Breast epithelium (tissue), 4 donors: ENCODE results near the gene MYLK2. TPM values are rescaled to one million over a fixed set of nuclear protein-coding genes. Genes with fewer than 3 reads are reported as not detected.

Source experiments
- DNase-seq, 2 donors: peaks; one replicate each; pipeline ENCODE4 v3.0.0-alpha.2; 2019; ENCODE audit warnings: low spot score in 2 of 2
- H3K27ac ChIP-seq, 2 donors: fragments of 200-600 bp; sonication (generic) in 1 of 2; one replicate each; pipeline ENCODE4 v1.5.1; 2016 to 2019; ENCODE audit warnings: mild to moderate bottlenecking in 1 of 2
- H3K27me3 ChIP-seq, 2 donors: fragments of 200-600 bp; sonication (generic) in 1 of 2; one replicate each; pipeline versions ENCODE4 v1.5.1 to v1.6.0; 2017 to 2019; ENCODE audit warnings: control low read depth in 1 of 2, mild to moderate bottlenecking in 1 of 2
- H3K36me3 ChIP-seq: fragments of 200-600 bp; one replicate; pipeline ENCODE4 v1.5.1; 2019
- H3K4me1 ChIP-seq, 2 donors: fragments of 200-600 bp; sonication (generic); one replicate each; pipeline ENCODE4 v1.5.1; 2016 to 2019; ENCODE audit warnings: control low read depth in 1 of 2
- H3K4me3 ChIP-seq, 3 donors: fragments of 200-600 bp; sonication (generic); 1 replicate in 2 of 3; 2 replicates in 1 of 3; pipeline ENCODE4 v1.5.1; 2016 to 2019; ENCODE audit warnings: mild to moderate bottlenecking in 3 of 3, moderate library complexity in 2 of 3
- H3K9me3 ChIP-seq, 2 donors: fragments of 200-600 bp; sonication (generic) in 1 of 2; one replicate each; pipeline ENCODE4 v1.5.1; 2016 to 2019; ENCODE audit warnings: control low read depth in 1 of 2
- CTCF ChIP-seq, 3 donors: fragments of 450-650 bp; IDR thresholded peaks; one replicate each; pipeline ENCODE4 v1.5.1; 2016 to 2017; ENCODE audit warnings: antibody characterized with exemption in 3 of 3, mild to moderate bottlenecking in 3 of 3, moderate library complexity in 3 of 3
- POLR2A ChIP-seq: fragments of 450-650 bp; IDR thresholded peaks from one replicate; pipeline ENCODE4 v1.6.1; 2016; ENCODE audit warnings: antibody characterized with exemption, mild to moderate bottlenecking, moderate library complexity
- POLR2AphosphoS5 ChIP-seq, 3 donors: sonication (generic); formaldehyde crosslinking; IDR thresholded peaks; one replicate each; pipeline ENCODE4 v1.6.1; 2017; ENCODE audit warnings: antibody characterized with exemption in 3 of 3
- intact Hi-C: fragments of 100-400 bp; cut with DNase I; formaldehyde crosslinking; loops from one replicate; pipeline ENCODE4 v1.15.1; 2023; ENCODE audit warnings: low total_unique reads
- total RNA-seq, 3 donors: library from RNA; depleted of rRNA; stranded (reverse); fragments of >200 nt; gene quantifications; one replicate each; pipeline ENCODE4 v1.1.0, GENCODE V29; 2016

Gene MYLK2
- total RNA-seq, 3 donors from 2014 or later, result not detected

GRCh38 chr20:31859266-31859997 is 40.3 kb downstream of the MYLK2 start:
- Histone ChIP-seq H3K9me3 (no peaks in the 10 kb centered on the region), H3K4me3 (no peak overlapping the region), H3K27me3 (peaks cover 0 to 8% of the 10 kb centered on the region in 2 donors), H3K36me3 (no peaks in the 10 kb centered on the region), H3K4me1 (no peaks in the 10 kb centered on the region), H3K27ac (no peak overlapping the region)
- TF ChIP-seq POLR2A (no peak), CTCF (IDR thresholded peaks at IDR 0.05) (no peak), POLR2AphosphoS5 (IDR thresholded peaks at IDR 0.05) (no peak)
- intact Hi-C loops, result loop anchor here (10.0 kb wide), 2 partner anchors 95 to 1135 kb away; partner anchors contain the start of gene PDRG1
- DNase-seq, result peak in 1 of 2 donors; percentile 48

- TF ChIP-seq POLR2A, result no peak
- TF ChIP-seq POLR2AphosphoS5 (IDR thresholded peaks at IDR 0.05), result no peak
- TF ChIP-seq CTCF (IDR thresholded peaks at IDR 0.05), result no peak
- Histone ChIP-seq H3K4me1 (no peaks in the 10 kb centered on the region), H3K9me3 (no peaks in the 10 kb centered on the region), H3K36me3 (no peaks in the 10 kb centered on the region), H3K4me3 (no peak overlapping the region), H3K27me3 (peaks cover 0 to 8% of the 10 kb centered on the region in 2 donors), H3K27ac (no peak overlapping the region)
- intact Hi-C loops, result loop anchor here (10.0 kb wide), 2 partner anchors 95 to 1135 kb away; partner anchors contain the start of gene PDRG1
- no peak for DNase-seq
These were observed 40.8 kb downstream of the MYLK2 start for GRCh38 chr20:31859998-31860380.

DNA sequence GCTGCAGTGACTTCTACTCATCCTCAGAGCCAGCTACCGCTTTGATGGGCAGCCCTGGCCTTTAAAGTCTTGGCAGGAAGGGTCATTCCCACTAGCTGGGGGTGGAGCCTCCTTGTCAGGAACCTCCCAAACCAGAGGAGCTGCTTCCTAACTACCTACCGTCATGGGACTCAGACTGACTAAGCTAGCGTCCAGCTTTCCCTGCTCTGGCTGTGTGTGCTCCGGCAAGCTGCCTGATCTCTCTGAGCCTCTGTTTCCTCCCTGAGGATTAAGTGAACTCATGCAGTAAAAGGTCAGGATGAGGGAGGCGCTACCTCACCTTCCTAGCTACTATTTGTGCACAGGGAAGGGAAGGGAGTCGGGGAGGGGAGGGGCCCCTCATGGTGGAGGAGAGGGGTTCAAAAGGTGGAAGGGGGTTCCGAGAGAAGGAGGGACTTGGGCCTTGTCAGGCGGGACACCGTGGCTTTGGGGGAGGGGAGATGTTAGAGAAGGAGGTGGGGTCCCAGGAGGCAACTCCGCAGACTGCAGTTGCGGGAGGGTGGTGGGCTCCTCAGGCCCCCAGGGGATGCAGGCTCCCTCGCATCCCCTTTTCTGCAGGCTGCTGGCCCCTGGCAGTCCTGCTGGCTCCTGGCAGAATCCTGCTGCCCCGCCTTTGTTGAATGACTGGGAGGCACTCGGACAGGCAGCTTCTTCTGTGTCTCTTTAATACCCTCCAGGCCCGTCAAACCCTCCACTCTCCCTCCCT is 41.4 kb downstream of the MYLK2 start:
- no peak overlapping the region for H3K27ac ChIP-seq
- peak overlapping the region; percentile 41 to 78 (median 61) for H3K4me3 ChIP-seq
- H3K36me3 ChIP-seq, result no peaks in the 10 kb centered on the region
- no peaks in the 10 kb centered on the region for H3K9me3 ChIP-seq
- DNase-seq, result peak in 1 of 2 donors; percentile 54
- intact Hi-C loops, result no loop called here
- peaks cover 0 to 8% of the 10 kb centered on the region in 2 donors for H3K27me3 ChIP-seq
- no peaks in the 10 kb centered on the region for H3K4me1 ChIP-seq
- TF ChIP-seq POLR2A, result no peak
- TF ChIP-seq POLR2AphosphoS5 (IDR thresholded peaks at IDR 0.05), result no peak
- TF ChIP-seq CTCF (IDR thresholded peaks at IDR 0.05), result no peak

DNA sequence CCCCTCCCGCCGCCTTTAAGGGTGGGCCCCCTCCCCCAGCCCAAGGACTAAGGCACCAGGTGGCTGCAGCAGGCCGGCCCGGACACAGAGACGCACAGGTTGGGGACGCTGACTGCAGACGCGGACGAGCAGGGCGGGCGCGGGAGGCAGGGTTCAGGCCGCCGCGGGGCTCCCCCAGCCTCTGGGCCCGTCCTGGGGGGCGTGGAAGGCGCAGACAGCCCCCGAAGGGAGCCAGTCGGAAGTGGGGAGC is 41.9 kb downstream of the MYLK2 start:
- no peak for DNase-seq
- Histone ChIP-seq H3K4me3 (peak overlapping the region; percentile 41 to 78 (median 61)), H3K36me3 (no peaks in the 10 kb centered on the region), H3K27ac (no peak overlapping the region), H3K4me1 (no peaks in the 10 kb centered on the region), H3K27me3 (peaks cover 0 to 8% of the 10 kb centered on the region in 2 donors), H3K9me3 (no peaks in the 10 kb centered on the region)
- intact Hi-C loops, result no loop called here
- no peak for TF ChIP-seq CTCF (IDR thresholded peaks at IDR 0.05)
- no peak for TF ChIP-seq POLR2AphosphoS5 (IDR thresholded peaks at IDR 0.05)
- no peak for TF ChIP-seq POLR2A
